Subcutaneous abdominal adipose tissue (tissue), 5 donors: ENCODE results near the gene MTCL1.
A peak's percentile ranks its signal among the peaks of the same experiment; 100 is the strongest.

Experiments used
- H3K27ac ChIP-seq: one replicate; pipeline ENCODE4 v1.7.0; 2013; ENCODE audit warnings: low read depth, mild to moderate bottlenecking, inconsistent platforms, low read length, moderate library complexity
- H3K27me3 ChIP-seq, 5 donors: one replicate each; pipeline ENCODE4 v1.7.0; 2013; ENCODE audit warnings: low read length in 5 of 5, inconsistent platforms in 1 of 5; ENCODE audit not compliant: control insufficient read depth in 5 of 5, insufficient read depth in 4 of 5
- H3K36me3 ChIP-seq, 5 donors: one replicate each; pipeline ENCODE4 v1.7.0; 2013; ENCODE audit warnings: low read length in 5 of 5; ENCODE audit not compliant: control insufficient read depth in 5 of 5, insufficient read depth in 5 of 5
- H3K4me1 ChIP-seq, 5 donors: one replicate each; pipeline ENCODE4 v1.7.0; 2013; ENCODE audit warnings: low read length in 5 of 5, mild to moderate bottlenecking in 3 of 5, moderate library complexity in 1 of 5; ENCODE audit not compliant: control insufficient read depth in 5 of 5, insufficient read depth in 5 of 5
- H3K4me3 ChIP-seq, 5 donors: one replicate each; pipeline ENCODE4 v1.7.0; 2013; ENCODE audit warnings: low read length in 5 of 5, low read depth in 1 of 5
- H3K9ac ChIP-seq, 5 donors: one replicate each; pipeline ENCODE4 v1.7.0; 2013; ENCODE audit warnings: low read length in 5 of 5, mild to moderate bottlenecking in 4 of 5, moderate library complexity in 3 of 5
- H3K9me3 ChIP-seq, 5 donors: one replicate each; pipeline ENCODE4 v1.7.0; 2013; ENCODE audit warnings: low read length in 5 of 5; ENCODE audit not compliant: control insufficient read depth in 5 of 5
- donor health status: healthy.
- donor health status: healthy.
- donor health status: healthy.
- donor health status: healthy.
- donor health status: healthy.

MTCL1 gene

GRCh38 chr18:8701546-8702118 is 3.7 kb upstream of the MTCL1 start:
- Histone ChIP-seq H3K4me1 (peaks cover 0 to 26% (median 18%) of the 10 kb centered on the region in 5 donors), H3K27ac (no peak overlapping the region), H3K4me3 (no peak overlapping the region)

GRCh38 chr18:8702668-8703067 is 2.7 kb upstream of the MTCL1 start:
- no peak overlapping the region for H3K9ac ChIP-seq
- no peaks in the 10 kb centered on the region for H3K36me3 ChIP-seq
- no peak overlapping the region for H3K27ac ChIP-seq
- peaks cover 4 to 18% (median 9%) of the 10 kb centered on the region in 5 donors for H3K27me3 ChIP-seq
- H3K4me1 ChIP-seq: peaks cover 0 to 32% (median 25%) of the 10 kb centered on the region in 5 donors
- H3K9me3 ChIP-seq: no peaks in the 10 kb centered on the region
- no peak overlapping the region for H3K4me3 ChIP-seq

More at GRCh38 chr18:8701546-8702118, 3.7 kb upstream of the MTCL1 start:
- Histone ChIP-seq H3K27me3 (peaks cover 1 to 14% (median 9%) of the 10 kb centered on the region in 5 donors), H3K9me3 (no peaks in the 10 kb centered on the region), H3K36me3 (no peaks in the 10 kb centered on the region), H3K9ac (no peak overlapping the region)

GRCh38 chr18:8703092-8703709 is 2.2 kb upstream of the MTCL1 start:
- Histone ChIP-seq H3K36me3 (no peaks in the 10 kb centered on the region), H3K27ac (no peak overlapping the region), H3K9ac (no peak overlapping the region), H3K9me3 (no peaks in the 10 kb centered on the region), H3K4me1 (peaks cover 0 to 32% (median 25%) of the 10 kb centered on the region in 5 donors), H3K4me3 (peak overlapping the region in 1 of 5 donors; percentile 11), H3K27me3 (peaks cover 4 to 18% (median 9%) of the 10 kb centered on the region in 5 donors)

- Histone ChIP-seq H3K27ac (no peak overlapping the region), H3K4me1 (peaks cover 0 to 32% (median 25%) of the 10 kb centered on the region in 5 donors), H3K4me3 (peak overlapping the region; percentile 73 to 84 (median 77)), H3K27me3 (peaks cover 4 to 18% (median 10%) of the 10 kb centered on the region in 5 donors), H3K36me3 (no peaks in the 10 kb centered on the region), H3K9ac (no peak overlapping the region), H3K9me3 (no peaks in the 10 kb centered on the region)
Measured at GRCh38 chr18:8703781-8704301, 1.5 kb upstream of the MTCL1 start.

GRCh38 chr18:8704361-8705237 is 757 bp upstream of the MTCL1 start:
- Histone ChIP-seq H3K4me1 (peaks cover 0 to 32% (median 25%) of the 10 kb centered on the region in 5 donors), H3K9me3 (no peaks in the 10 kb centered on the region), H3K27me3 (peaks cover 4 to 17% (median 10%) of the 10 kb centered on the region in 5 donors), H3K9ac (peak overlapping the region in 4 of 5 donors; percentile 2 to 78 (median 64)), H3K4me3 (peak overlapping the region; percentile 73 to 84 (median 77)), H3K36me3 (no peaks in the 10 kb centered on the region), H3K27ac (no peak overlapping the region)

GRCh38 chr18:8705961-8706790 is 820 bp downstream of the MTCL1 start:
- Histone ChIP-seq H3K4me1 (peaks cover 0 to 32% (median 25%) of the 10 kb centered on the region in 5 donors), H3K9ac (no peak overlapping the region), H3K36me3 (no peaks in the 10 kb centered on the region), H3K27ac (no peak overlapping the region), H3K27me3 (peaks cover 4 to 16% (median 10%) of the 10 kb centered on the region in 5 donors), H3K4me3 (peak overlapping the region; percentile 51 to 66 (median 61)), H3K9me3 (no peaks in the 10 kb centered on the region)

- Histone ChIP-seq H3K9ac (peak overlapping the region in 2 of 5 donors; percentile 20 to 41), H3K36me3 (no peaks in the 10 kb centered on the region), H3K27ac (no peak overlapping the region), H3K4me1 (peaks cover 0 to 29% (median 25%) of the 10 kb centered on the region in 5 donors), H3K9me3 (no peaks in the 10 kb centered on the region), H3K27me3 (peaks cover 4 to 16% (median 10%) of the 10 kb centered on the region in 5 donors), H3K4me3 (peak overlapping the region; percentile 51 to 66 (median 61))
Measured at GRCh38 chr18:8706791-8707555, 1.6 kb downstream of the MTCL1 start.

GRCh38 chr18:8707556-8708300 is 2.4 kb downstream of the MTCL1 start:
- H3K36me3 ChIP-seq: no peaks in the 10 kb centered on the region
- no peak overlapping the region for H3K4me3 ChIP-seq
- no peak overlapping the region for H3K27ac ChIP-seq
- H3K4me1 ChIP-seq: peaks cover 0 to 29% (median 25%) of the 10 kb centered on the region in 5 donors
- no peak overlapping the region for H3K9ac ChIP-seq
- no peaks in the 10 kb centered on the region for H3K9me3 ChIP-seq
- peaks cover 4 to 16% (median 10%) of the 10 kb centered on the region in 5 donors for H3K27me3 ChIP-seq
